ENCODE measurements around the gene KIAA1328.

GRCh38 chr18:37261988-37262387 is 433.1 kb downstream of the KIAA1328 start:
- TF ChIP-seq CTCF (IDR thresholded peaks at IDR 0.05) (no peak), POLR2A (IDR thresholded peaks at IDR 0.05) (no peak)
